NCI-H2196 treated with DMSO at 0.1 percent for 48 hours (cell line): ENCODE measurements around the gene LRRC74B.
"Not testable (repeated sequence)": the region's sequence is repeated elsewhere in the genome, so short reads cannot be mapped to it uniquely, and the experiment has no call there.

Experiments
- DNase-seq: peaks from one replicate; lab custom pipeline; 2025; ENCODE audit not compliant: unreplicated experiment; lab: John Stamatoyannopoulos, UW

Gene LRRC74B

GRCh38 chr22:21031545-21032036 lies 14.2 kb upstream of the LRRC74B start:
- DNase-seq, result no peak

GRCh38 chr22:21032037-21032867 lies 13.5 kb upstream of the LRRC74B start, which contains the start of gene SLC7A4:
Gene SLC7A4, minus strand, starts transcription at chr22:21032561. Its CDS starts 749 bp downstream, at chr22:21031812.
- no peak for DNase-seq

GRCh38 chr22:21032868-21033688 lies 12.7 kb upstream of the LRRC74B start:
- DNase-seq, result no peak

- DNase-seq, result no peak
Observed at GRCh38 chr22:21033895-21034294, 11.9 kb upstream of the LRRC74B start.

- DNase-seq, result no peak
Observed at GRCh38 chr22:21034989-21035388, 10.8 kb upstream of the LRRC74B start.

GRCh38 chr22:21038405-21038804 lies 7.3 kb upstream of the LRRC74B start:
- DNase-seq, result no peak

- not testable (repeated sequence) for DNase-seq
Observed at GRCh38 chr22:21039158-21039557, 6.6 kb upstream of the LRRC74B start.

GRCh38 chr22:21041937-21042336 lies 3.8 kb upstream of the LRRC74B start:
- no peak for DNase-seq

- DNase-seq, result no peak
Observed at GRCh38 chr22:21042978-21043859, 2.5 kb upstream of the LRRC74B start.

- no peak for DNase-seq
Observed at GRCh38 chr22:21043860-21044535, 1.7 kb upstream of the LRRC74B start.

- no peak for DNase-seq
Observed at GRCh38 chr22:21044931-21045584, 688 bp upstream of the LRRC74B start.

GRCh38 chr22:21047035-21047661 lies 1.4 kb downstream of the LRRC74B start:
- DNase-seq, result no peak

GRCh38 chr22:21047730-21048129 lies 2.0 kb downstream of the LRRC74B start:
- no peak for DNase-seq

GRCh38 chr22:21048448-21048847 lies 2.7 kb downstream of the LRRC74B start:
- not testable (repeated sequence) for DNase-seq

GRCh38 chr22:21048965-21049364 lies 3.2 kb downstream of the LRRC74B start:
- DNase-seq, result not testable (repeated sequence)

GRCh38 chr22:21051145-21051830 lies 5.5 kb downstream of the LRRC74B start:
- no peak for DNase-seq

GRCh38 chr22:21051831-21052400 lies 6.2 kb downstream of the LRRC74B start:
- DNase-seq, result no peak

GRCh38 chr22:21052715-21053459 lies 7.1 kb downstream of the LRRC74B start:
- DNase-seq, result no peak
